GM19455 (cell line): Measurements from ENCODE around the gene ENPP6.
"Not testable (repeated sequence)": the region's sequence is repeated elsewhere in the genome, so short reads cannot be mapped to it uniquely, and the experiment has no call there.

Experiments
- ATAC-seq: cut with Tn5 transposase; IDR thresholded peaks from one replicate; pipeline ENCODE4 v1.9.1; 2021; ENCODE audit not compliant: unreplicated experiment

Gene ENPP6

GRCh38 chr4:184066584-184067300 lies 150.9 kb downstream of the ENPP6 start:
- ATAC-seq: no peak

- no peak for ATAC-seq
Measured at GRCh38 chr4:184064877-184065276, 152.8 kb downstream of the ENPP6 start.

GRCh38 chr4:184062769-184063168 lies 154.9 kb downstream of the ENPP6 start:
- no peak for ATAC-seq

- ATAC-seq: no peak
Measured at GRCh38 chr4:184061582-184061981, 156.1 kb downstream of the ENPP6 start.

GRCh38 chr4:184059099-184059498 lies 158.6 kb downstream of the ENPP6 start:
- ATAC-seq: no peak

GRCh38 chr4:184058026-184058425 lies 159.6 kb downstream of the ENPP6 start:
- ATAC-seq: no peak

GRCh38 chr4:184056877-184057276 lies 160.8 kb downstream of the ENPP6 start:
- no peak for ATAC-seq

GRCh38 chr4:184053434-184053833 lies 164.2 kb downstream of the ENPP6 start:
- ATAC-seq: no peak

GRCh38 chr4:184052616-184053015 lies 165.1 kb downstream of the ENPP6 start:
- ATAC-seq: no peak

GRCh38 chr4:184051262-184051661 lies 166.4 kb downstream of the ENPP6 start:
- ATAC-seq: not testable (repeated sequence)

GRCh38 chr4:184046148-184046547 lies 171.5 kb downstream of the ENPP6 start:
- ATAC-seq: no peak

- no peak for ATAC-seq
Measured at GRCh38 chr4:184041156-184041555, 176.5 kb downstream of the ENPP6 start.

GRCh38 chr4:184039963-184040383 lies 177.7 kb downstream of the ENPP6 start:
- ATAC-seq: no peak
